ENCODE measurements around the gene DOK4.

DOK4 gene

DNA sequence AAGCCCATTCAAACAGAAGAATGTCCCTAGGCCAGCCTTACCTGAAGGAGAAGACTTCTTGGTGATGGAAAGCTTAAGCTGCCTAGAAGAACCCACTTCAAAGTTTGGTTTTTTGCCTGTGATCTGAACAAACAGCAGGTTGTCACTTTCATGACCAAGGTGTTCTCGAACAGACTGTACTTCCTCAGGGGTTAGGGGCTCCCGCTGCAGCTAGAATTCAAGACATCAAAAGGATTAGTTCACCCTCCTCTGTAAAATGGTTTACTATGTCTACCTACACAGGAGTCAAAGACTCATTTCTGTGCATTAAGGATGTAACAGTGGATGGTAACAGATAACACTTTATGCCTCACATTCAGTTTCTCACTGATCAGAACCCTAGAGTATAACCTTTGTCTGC lies 52.3 kb downstream of the DOK4 start:
- DNase-seq (ENCODE audit: extremely low read depth, low read depth): no peak

DNA sequence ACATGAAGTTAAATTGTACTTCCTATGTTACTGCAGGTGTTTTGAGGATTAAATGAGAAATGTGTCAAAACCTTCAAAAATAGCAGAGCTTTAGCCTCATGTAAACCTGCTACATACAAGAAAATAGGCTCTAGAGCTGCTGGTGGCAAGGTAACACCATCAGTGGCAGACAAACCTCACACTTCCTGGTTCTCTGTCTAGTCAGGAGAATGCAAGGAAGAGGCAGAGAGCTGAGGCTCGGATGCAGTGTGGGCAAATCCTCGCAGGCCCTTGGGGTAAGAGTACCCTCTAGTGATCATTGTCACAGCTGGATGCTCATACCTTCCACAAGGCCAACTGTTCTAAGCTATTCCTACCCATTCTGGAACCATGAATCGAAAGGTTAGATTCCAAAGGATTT lies 53.3 kb downstream of the DOK4 start:
- TF ChIP-seq, protein P1, sequence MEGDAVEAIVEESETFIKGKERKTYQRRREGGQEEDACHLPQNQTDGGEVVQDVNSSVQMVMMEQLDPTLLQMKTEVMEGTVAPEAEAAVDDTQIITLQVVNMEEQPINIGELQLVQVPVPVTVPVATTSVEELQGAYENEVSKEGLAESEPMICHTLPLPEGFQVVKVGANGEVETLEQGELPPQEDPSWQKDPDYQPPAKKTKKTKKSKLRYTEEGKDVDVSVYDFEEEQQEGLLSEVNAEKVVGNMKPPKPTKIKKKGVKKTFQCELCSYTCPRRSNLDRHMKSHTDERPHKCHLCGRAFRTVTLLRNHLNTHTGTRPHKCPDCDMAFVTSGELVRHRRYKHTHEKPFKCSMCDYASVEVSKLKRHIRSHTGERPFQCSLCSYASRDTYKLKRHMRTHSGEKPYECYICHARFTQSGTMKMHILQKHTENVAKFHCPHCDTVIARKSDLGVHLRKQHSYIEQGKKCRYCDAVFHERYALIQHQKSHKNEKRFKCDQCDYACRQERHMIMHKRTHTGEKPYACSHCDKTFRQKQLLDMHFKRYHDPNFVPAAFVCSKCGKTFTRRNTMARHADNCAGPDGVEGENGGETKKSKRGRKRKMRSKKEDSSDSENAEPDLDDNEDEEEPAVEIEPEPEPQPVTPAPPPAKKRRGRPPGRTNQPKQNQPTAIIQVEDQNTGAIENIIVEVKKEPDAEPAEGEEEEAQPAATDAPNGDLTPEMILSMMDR (IDR thresholded peaks at IDR 0.05; ENCODE audit: low read depth, low read length, missing control alignments): no peak
- no peak overlapping the region for H3K4me3 ChIP-seq (replicated peaks; ENCODE audit: low read depth, low read length)

More for the DNA sequence above, 52.3 kb downstream of the DOK4 start:
- no peak overlapping the region for H3K4me3 ChIP-seq (replicated peaks; ENCODE audit: low read depth, low read length)
- TF ChIP-seq, protein P1 (IDR thresholded peaks at IDR 0.05; ENCODE audit: low read depth, low read length, missing control alignments): no peak

DNA sequence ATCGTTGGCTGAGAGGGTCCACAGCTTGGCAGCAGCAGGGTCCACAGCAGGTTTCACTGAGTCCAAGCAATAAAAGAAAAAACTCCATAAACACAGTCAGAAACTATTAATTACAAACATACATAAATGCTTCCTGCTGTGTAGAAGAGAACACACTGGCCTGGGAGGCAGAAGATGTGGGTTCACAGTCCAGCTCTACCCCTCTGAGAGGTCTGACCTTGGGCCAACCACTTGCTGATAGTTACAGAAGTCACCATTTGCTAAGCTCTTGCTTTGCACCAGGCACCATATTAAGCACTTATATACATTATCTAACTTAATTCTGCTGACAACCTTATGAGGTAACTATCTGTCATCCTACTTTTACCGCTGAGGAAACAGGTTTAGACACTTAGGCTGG lies 53.8 kb downstream of the DOK4 start:
- no peak overlapping the region for H3K4me3 ChIP-seq (replicated peaks; ENCODE audit: low read depth, low read length)
- TF ChIP-seq, protein P1 (IDR thresholded peaks at IDR 0.05; ENCODE audit: low read depth, low read length, missing control alignments): no peak
- DNase-seq (ENCODE audit: extremely low read depth, low read depth): no peak

More for the DNA sequence above, 53.3 kb downstream of the DOK4 start:
- DNase-seq (ENCODE audit: extremely low read depth, low read depth): no peak

DNA sequence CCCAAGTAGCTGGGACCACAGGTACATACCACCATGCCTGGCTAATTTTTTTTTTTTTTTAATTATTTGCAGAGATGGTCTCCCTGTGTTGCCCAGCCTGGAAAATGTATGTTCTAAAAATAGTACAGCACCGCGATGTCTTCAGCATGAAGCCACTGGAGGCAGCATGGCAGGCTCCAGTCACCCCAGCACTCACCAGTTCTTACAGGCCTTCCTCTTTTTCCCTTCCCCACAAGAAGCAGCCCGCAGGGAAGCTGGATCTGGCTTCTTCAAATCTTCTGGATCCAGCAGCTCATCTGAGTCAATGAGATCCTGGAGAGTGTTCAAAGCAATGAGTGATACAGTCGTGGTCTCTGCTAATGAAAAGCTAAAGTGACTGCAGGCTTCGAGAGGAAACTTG lies 55.3 kb downstream of the DOK4 start:
- TF ChIP-seq, protein P1 (IDR thresholded peaks at IDR 0.05; ENCODE audit: low read depth, low read length, missing control alignments): no peak
- H3K4me3 ChIP-seq (replicated peaks; ENCODE audit: low read depth, low read length): no peak overlapping the region
- no peak for DNase-seq (ENCODE audit: extremely low read depth, low read depth)

DNA sequence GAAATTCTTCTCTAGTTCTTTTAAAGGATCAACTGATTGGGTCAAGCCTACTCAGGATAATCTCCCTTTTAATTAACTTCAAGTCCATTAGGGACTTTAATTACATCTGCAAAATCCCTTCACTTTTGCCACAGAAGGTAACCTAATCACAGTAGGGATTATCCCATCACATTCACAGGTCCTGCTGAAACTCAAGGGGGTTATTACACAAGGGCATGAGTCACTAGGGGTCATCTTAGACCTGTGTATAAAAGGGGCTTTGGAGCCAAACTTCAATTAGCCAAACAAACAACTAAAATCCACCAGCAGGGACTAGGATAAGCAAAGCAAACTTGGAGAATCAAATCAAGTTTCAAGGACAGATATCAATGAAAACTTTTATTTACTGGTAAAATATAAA lies 58.5 kb downstream of the DOK4 start:
- TF ChIP-seq, protein P1 (IDR thresholded peaks at IDR 0.05; ENCODE audit: low read depth, low read length, missing control alignments): no peak
- H3K4me3 ChIP-seq (replicated peaks; ENCODE audit: low read depth, low read length): no peak overlapping the region
- DNase-seq (ENCODE audit: extremely low read depth, low read depth): no peak

DNA sequence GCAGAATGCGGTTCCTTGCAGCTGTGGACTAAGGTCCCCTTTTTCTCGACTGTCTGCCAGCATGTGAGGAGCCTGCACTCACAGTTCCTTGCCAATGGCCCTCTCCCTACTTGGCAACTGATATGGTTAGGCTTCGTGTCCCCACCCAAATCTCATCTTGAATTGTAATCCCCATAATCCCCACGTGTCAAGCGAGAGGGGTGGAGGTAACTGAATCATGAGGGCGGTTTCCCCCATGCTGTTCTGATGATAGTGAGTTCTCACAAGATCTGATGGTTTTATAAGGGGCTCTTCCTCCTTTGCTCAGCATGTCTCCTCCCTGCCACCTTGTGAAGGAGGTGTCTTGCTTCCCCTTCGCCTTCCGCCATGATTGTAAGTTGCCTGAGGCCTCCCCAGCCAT lies 59.0 kb downstream of the DOK4 start:
- no peak for DNase-seq (ENCODE audit: extremely low read depth, low read depth)
- TF ChIP-seq, protein P1 (IDR thresholded peaks at IDR 0.05; ENCODE audit: low read depth, low read length, missing control alignments): no peak

DNA sequence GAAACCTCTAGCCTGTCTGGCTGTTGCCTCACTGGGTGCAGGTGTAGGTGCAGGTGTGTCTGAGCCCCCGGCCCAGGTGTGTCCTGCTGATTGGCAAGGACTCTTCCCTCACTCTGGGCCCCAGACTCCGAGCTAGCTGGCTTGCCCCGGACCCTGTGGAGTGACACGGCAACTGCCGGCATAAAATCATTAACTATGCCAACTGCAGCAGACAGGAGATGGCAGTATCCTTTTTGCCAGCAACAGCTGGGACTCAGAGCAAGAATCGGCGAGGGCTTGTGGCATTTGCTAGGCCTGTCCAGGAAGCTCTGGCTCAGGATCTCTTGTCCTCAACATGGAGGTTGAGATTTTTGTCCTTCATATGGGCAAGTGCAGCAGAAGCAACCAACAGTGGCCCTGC lies 59.9 kb downstream of the DOK4 start:
- H3K4me3 ChIP-seq (replicated peaks; ENCODE audit: low read depth, low read length): no peak overlapping the region
- TF ChIP-seq, protein P1 (IDR thresholded peaks at IDR 0.05; ENCODE audit: low read depth, low read length, missing control alignments): no peak
- no peak for DNase-seq (ENCODE audit: extremely low read depth, low read depth)

More for the DNA sequence above, 59.0 kb downstream of the DOK4 start:
- no peak overlapping the region for H3K4me3 ChIP-seq (replicated peaks; ENCODE audit: low read depth, low read length)

Measured in HFF-Myc (cell line).